Dedifferentiated amniotic fluid mesenchymal stem cell (primary cell): ENCODE measurements around the gene ADCY5.

Experiments
- DNase-seq: peaks from one replicate; pipeline ENCODE4 v3.0.0-alpha.2; 2016; ENCODE audit errors: extremely low spot score

ADCY5 gene

GRCh38 chr3:123301331-123302184 is 147.3 kb downstream of the ADCY5 start:
- DNase-seq, result no peak

GRCh38 chr3:123300583-123300982 is 148.3 kb downstream of the ADCY5 start:
- no peak for DNase-seq

- DNase-seq, result no peak
Observed at GRCh38 chr3:123300056-123300455, 148.8 kb downstream of the ADCY5 start.

- no peak for DNase-seq
Observed at GRCh38 chr3:123299581-123299980, 149.3 kb downstream of the ADCY5 start.

- no peak for DNase-seq
Observed at GRCh38 chr3:123298903-123299302, 150.0 kb downstream of the ADCY5 start.

GRCh38 chr3:123297627-123297899 is 151.3 kb downstream of the ADCY5 start:
- DNase-seq, result no peak

GRCh38 chr3:123296836-123297626 is 151.9 kb downstream of the ADCY5 start:
- DNase-seq, result no peak

- DNase-seq, result no peak
Observed at GRCh38 chr3:123296261-123296660, 152.6 kb downstream of the ADCY5 start.

GRCh38 chr3:123295901-123296250 is 153.0 kb downstream of the ADCY5 start:
- DNase-seq, result no peak

GRCh38 chr3:123295171-123295900 is 153.6 kb downstream of the ADCY5 start:
- DNase-seq, result no peak

- DNase-seq, result no peak
Observed at GRCh38 chr3:123294296-123294938, 154.5 kb downstream of the ADCY5 start.

- DNase-seq, result no peak
Observed at GRCh38 chr3:123292321-123293310, 156.3 kb downstream of the ADCY5 start.

- DNase-seq, result no peak
Observed at GRCh38 chr3:123291404-123291803, 157.5 kb downstream of the ADCY5 start.

GRCh38 chr3:123290962-123291361 is 157.9 kb downstream of the ADCY5 start:
- DNase-seq, result no peak

GRCh38 chr3:123290107-123290930 is 158.6 kb downstream of the ADCY5 start:
- DNase-seq, result no peak

GRCh38 chr3:123289391-123290106 is 159.3 kb downstream of the ADCY5 start:
- no peak for DNase-seq

- no peak for DNase-seq
Observed at GRCh38 chr3:123287962-123288302, 161.0 kb downstream of the ADCY5 start.

GRCh38 chr3:123287051-123287961 is 161.6 kb downstream of the ADCY5 start:
- no peak for DNase-seq
